Calu3 (cell line): ENCODE measurements around the gene BLOC1S1. TPM values are rescaled to one million over a fixed set of nuclear protein-coding genes. Genes with fewer than 3 reads are reported as not detected.

Experiments used
- BruUV-seq: library from RNA; stranded (reverse); fragments of 400-500 nt; replicated peaks from 2 replicates; lab custom pipeline; 2021; lab: Mats Ljungman, UMichigan
- CTCF ChIA-PET: fragments of 300-600 bp; sonication (Branson Sonifier 250); formaldehyde crosslinking; loops from one replicate; lab custom pipeline; 2022; ENCODE audit warnings: antibody characterized with exemption; lab: Charles Lee
- DNase-seq: peaks from one replicate; pipeline ENCODE4 v3.0.0; 2022
- H3K27ac Mint-ChIP-seq: one replicate; pipeline ENCODE4 v1.8.0; 2022; ENCODE audit warnings: mixed read lengths; ENCODE audit not compliant: unreplicated experiment
- H3K27me3 Mint-ChIP-seq: one replicate; pipeline ENCODE4 v1.8.0; 2022; ENCODE audit warnings: mixed read lengths; ENCODE audit not compliant: unreplicated experiment
- H3K36me3 Mint-ChIP-seq: one replicate; pipeline ENCODE4 v1.8.0; 2022; ENCODE audit warnings: mild to moderate bottlenecking, moderate library complexity, mixed read lengths; ENCODE audit not compliant: insufficient read depth, unreplicated experiment
- H3K4me1 Mint-ChIP-seq: one replicate; pipeline ENCODE4 v1.8.0; 2022; ENCODE audit warnings: mild to moderate bottlenecking, low read depth, mixed read lengths; ENCODE audit not compliant: unreplicated experiment
- H3K4me3 Mint-ChIP-seq: one replicate; pipeline ENCODE4 v1.8.0; 2022; ENCODE audit warnings: mild to moderate bottlenecking, low read depth, moderate library complexity, mixed read lengths; ENCODE audit not compliant: unreplicated experiment
- H3K9me3 Mint-ChIP-seq: one replicate; pipeline ENCODE4 v1.8.0; 2022; ENCODE audit warnings: low read depth, mixed read lengths; ENCODE audit not compliant: unreplicated experiment
- CTCF ChIP-seq: fragments of 200-600 bp; IDR thresholded peaks from one replicate; pipeline ENCODE4 v1.8.0; 2022; ENCODE audit warnings: antibody characterized with exemption; ENCODE audit not compliant: unreplicated experiment
- intact Hi-C: fragments of 100-400 bp; cut with micrococcal nuclease; formaldehyde crosslinking; loops from one replicate; pipeline ENCODE4 v1.10.0; 2022; ENCODE audit not compliant: unreplicated experiment
- total RNA-seq: library from RNA; stranded (reverse); gene quantifications from 2 replicates; pipeline ENCODE4 v1.2.3, GENCODE V29; 2022

BLOC1S1 gene
- total RNA-seq, 1 experiment from 2014 or later = 71.0 TPM

DNA sequence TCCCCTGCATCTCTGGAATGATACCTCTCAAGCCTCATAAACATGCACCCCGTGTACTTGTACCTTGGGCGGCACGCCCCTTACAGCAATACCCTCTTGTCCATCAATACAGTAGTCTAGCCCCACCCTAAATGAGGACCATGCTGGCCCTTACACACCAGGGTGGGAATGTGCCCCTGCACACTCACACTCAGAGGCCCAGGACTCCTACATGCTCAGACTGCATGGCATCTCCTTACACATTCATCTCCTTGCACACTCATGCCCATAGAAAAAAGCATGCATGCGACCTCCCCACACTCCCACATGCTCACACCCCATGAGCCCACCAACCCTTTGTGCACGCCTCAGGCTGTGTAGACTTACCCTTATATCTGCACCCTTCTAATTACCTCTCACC, 30.2 kb upstream of the BLOC1S1 start:
- H3K27ac Mint-ChIP-seq = no peak overlapping the region
- no peak for TF ChIP-seq CTCF
- CTCF ChIA-PET = no interaction called here
- no peaks in the 10 kb centered on the region for H3K27me3 Mint-ChIP-seq
- BruUV-seq = no TSS peak
- peaks cover 30% of the 10 kb centered on the region for H3K36me3 Mint-ChIP-seq
- H3K4me3 Mint-ChIP-seq = no peak overlapping the region
- no peak for DNase-seq
- no peaks in the 10 kb centered on the region for H3K9me3 Mint-ChIP-seq
- H3K4me1 Mint-ChIP-seq = peaks cover 28% of the 10 kb centered on the region
- intact Hi-C loops = no loop called here

- no peak for DNase-seq
- intact Hi-C loops = no loop called here
- H3K4me3 Mint-ChIP-seq = no peak overlapping the region
- H3K27me3 Mint-ChIP-seq = no peaks in the 10 kb centered on the region
- BruUV-seq = no TSS peak
- peaks cover 20% of the 10 kb centered on the region for H3K4me1 Mint-ChIP-seq
- H3K27ac Mint-ChIP-seq = no peak overlapping the region
- CTCF ChIA-PET = no interaction called here
- TF ChIP-seq CTCF = no peak
- H3K36me3 Mint-ChIP-seq = peaks cover 26% of the 10 kb centered on the region
- H3K9me3 Mint-ChIP-seq = no peaks in the 10 kb centered on the region
Observed at GRCh38 chr12:55686366-55687010, 29.4 kb upstream of the BLOC1S1 start.

DNA sequence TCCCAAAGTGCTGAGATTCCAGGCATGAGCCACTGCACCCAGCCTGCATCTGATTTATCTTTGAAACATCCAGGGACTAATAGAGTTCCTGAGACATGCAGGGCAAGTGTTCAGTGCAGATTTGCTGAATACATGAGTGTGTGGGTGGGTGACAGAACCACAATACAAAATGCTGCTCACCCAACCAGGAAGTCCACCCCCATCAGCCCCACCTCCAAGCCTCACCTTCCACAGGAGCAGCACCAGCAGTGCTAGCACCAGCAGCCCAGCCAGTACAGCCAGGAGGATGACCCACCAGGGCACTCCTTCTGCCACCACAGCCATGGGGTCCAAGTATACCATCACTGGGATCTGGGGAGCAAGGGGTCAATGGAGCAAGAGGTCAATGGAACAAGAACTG, 28.1 kb upstream of the BLOC1S1 start:
- Mint-ChIP-seq H3K27me3 (no peaks in the 10 kb centered on the region), H3K4me1 (peaks cover 12% of the 10 kb centered on the region), H3K36me3 (peaks cover 14% of the 10 kb centered on the region), H3K9me3 (no peaks in the 10 kb centered on the region), H3K27ac (no peak overlapping the region), H3K4me3 (no peak overlapping the region)
- CTCF ChIA-PET = interaction anchor here (0.7 kb wide), 1 partner anchor 111 kb away, joined by 3 read pairs; no protein-coding TSS in a partner anchor
- no TSS peak for BruUV-seq
- no peak for TF ChIP-seq CTCF
- intact Hi-C loops = no loop called here
- no peak for DNase-seq

DNA sequence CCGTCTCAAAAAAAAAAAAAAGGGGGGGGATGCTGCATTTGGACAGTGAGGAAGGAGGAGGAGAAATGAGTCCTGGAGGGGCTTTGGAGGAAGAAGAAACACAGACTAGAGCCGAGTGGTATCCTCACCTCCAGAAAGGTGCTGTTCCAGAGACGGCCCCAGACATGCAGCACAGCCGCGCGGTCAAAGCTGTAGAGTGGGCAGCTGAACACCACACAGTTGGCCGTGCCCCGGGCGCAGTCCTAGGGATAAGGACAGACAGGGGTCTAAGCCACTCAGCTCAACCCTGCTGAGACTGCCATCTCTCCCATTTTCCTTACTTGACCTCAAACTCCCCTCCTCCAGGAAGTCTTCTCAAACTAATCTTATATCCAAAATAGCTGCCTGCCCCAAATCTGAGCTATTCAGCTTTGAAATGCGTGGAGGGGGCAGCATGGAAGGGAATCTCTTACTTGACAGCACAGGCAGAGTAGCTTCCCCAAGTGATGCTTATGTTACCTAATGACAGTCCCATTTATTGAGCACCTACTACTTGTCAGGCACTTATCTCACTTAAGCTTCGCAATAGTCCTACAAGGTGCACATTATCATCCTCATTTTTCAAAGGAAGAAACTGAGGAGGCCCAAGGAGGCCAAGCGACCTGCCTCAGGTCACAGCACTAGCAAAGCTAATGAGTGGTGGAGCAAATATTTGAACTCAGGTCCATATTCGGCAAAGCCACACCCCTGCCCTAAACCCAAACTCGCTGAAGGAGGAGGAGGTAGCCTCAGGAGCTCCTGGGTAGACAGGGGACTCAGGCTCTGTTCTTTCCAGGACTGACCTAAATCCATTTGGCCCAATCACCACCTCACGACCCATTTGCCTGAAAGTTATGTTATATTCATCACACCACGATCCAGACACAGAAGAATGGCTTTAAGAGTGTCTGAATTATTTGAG, 26.9 kb upstream of the BLOC1S1 start:
- Mint-ChIP-seq H3K9me3 (no peaks in the 10 kb centered on the region), H3K27me3 (no peaks in the 10 kb centered on the region), H3K4me3 (no peak overlapping the region), H3K27ac (no peak overlapping the region), H3K4me1 (peaks cover 4% of the 10 kb centered on the region), H3K36me3 (peaks cover 9% of the 10 kb centered on the region)
- intact Hi-C loops = no loop called here
- CTCF ChIA-PET = interaction anchor here (0.6 kb wide), 1 partner anchor 303 kb away, joined by 3 read pairs; no protein-coding TSS in a partner anchor
- no TSS peak for BruUV-seq
- TF ChIP-seq CTCF = no peak
- DNase-seq = no peak
